ENCODE data around the gene RNF20.

GRCh38 chr9:101514071-101514470, 19.6 kb upstream of the RNF20 start:
- TF ChIP-seq CTCF (IDR thresholded peaks at IDR 0.05) (no peak), POLR2A (IDR thresholded peaks at IDR 0.05) (no peak), EP300 (IDR thresholded peaks at IDR 0.05) (no peak)

All from ovary (tissue), 3 donors.